Measurements from ENCODE around the gene CDH22.

- TF ChIP-seq CTCF (conservative IDR thresholded peaks at IDR 0.05; ENCODE audit: low read depth, low read length) (no peak), EZH2 (IDR thresholded peaks at IDR 0.05; ENCODE audit: borderline replicate concordance, low read depth, low read length, poor library complexity, severe bottlenecking) (no peak)
Observed at GRCh38 chr20:46324379-46324778, 16.1 kb upstream of the CDH22 start.

Measured in A673 (cell line).